Activated T-cell treated with anti-CD3 and anti-CD28 coated beads for 4 hours (primary cell): Measurements from ENCODE around the gene SLC39A3.

Experiments used
- DNase-seq: peaks from one replicate; pipeline ENCODE4 v3.0.0-alpha.2; 2020

SLC39A3 gene

DNA sequence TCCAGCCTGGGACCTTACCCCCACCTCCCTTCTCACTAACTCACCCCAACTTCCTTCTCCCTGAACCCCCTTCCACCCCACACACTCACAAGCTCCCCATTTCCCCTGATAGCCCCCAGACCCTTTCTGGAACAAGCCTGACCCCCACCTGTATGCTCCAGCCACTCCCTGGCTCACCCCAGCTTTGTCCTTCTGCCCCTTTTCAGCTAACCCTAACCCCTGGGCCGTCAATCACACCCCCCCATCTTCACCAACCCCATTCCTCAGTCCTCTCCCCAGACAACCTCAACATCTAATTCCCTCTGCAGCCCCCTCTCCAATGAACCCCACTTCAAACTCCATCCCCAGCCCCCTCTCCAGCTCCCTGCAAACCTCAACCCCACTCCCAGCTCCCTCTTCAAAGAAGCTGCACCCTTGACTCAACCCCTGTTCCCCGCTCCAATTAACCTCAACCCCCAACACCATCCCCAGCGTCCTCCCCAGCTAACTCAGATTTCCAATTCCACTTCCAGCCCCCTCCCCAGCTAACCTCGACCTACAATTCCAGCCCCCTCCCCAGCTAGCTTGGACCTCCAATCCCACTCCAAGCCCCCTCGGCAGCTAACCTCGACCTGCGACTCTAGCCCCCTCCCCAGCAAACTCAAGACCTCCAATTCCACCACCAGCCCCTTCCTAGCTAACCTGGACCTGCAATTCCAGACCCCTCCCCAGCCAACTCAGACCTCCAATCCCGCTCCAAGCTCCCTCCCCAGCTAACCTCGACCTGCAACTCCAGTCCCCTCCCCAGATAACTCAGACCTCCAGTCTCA, 38.3 kb downstream of the SLC39A3 start:
- no peak for DNase-seq

DNA sequence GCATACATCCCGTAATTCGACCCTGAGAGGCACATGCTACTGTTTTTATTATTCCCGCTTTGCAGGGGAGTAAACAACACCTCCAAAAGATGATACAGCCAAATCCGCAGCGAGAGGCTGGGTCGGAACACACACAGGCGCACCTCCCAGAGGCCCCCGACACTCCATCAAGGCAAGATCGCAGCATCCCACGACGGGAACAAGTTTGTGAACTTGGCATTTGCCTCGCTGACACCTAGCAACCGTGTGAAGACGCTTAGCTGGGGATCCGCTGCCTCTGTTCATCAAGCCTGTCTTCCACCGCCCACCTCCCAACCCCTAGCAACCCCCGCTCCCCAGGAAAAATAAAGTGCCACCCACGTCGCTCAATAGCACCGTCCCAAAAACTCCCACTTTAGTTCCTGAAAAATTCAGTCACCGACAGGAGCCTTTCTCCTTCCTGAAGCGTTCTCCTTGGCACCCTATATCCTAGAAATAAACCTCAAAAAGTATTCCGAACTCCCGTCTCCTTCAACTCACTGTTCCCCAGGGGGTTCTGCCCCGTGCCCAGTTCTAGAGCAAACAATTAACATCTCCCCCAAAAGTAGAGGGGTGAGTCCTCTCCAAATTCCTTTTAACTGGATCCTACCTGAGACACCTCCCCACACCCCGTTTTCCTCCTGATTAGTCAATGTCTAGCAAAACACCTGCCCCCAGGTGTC, 39.0 kb downstream of the SLC39A3 start:
- no peak for DNase-seq

DNA sequence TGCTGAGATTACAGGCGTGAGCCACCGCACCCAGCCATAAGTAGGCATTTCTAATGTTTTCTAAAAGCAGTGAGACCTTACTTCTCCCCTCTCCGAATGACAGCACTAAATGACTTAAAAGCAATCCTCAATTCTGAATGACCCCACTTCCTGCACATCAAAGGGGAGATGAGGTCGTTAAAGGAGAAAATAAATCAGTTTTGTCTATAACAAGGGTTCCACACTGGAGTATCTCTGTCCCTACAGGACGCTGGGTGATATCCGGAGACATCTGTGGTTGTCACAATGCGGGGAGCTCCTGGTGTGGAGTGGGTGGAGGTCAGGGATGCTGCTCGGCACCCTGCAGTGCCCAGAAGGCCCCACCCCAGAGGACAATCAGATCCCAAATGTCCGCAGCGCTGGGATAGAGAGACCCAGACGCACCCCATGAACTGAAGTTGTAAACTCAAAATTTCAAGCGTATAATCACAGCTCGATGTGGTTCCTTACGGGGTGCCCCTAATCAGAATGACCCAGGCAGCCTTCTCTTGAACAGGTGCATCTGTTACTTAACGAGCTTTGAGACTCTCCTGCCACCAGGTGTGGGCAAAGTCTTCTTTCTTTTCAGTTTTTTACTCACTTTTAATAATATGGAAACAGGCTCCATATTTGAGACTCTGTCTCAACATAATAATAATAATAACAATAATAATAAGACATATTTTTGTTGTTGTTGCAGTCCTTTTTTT, 40.2 kb downstream of the SLC39A3 start:
- DNase-seq: no peak

DNA sequence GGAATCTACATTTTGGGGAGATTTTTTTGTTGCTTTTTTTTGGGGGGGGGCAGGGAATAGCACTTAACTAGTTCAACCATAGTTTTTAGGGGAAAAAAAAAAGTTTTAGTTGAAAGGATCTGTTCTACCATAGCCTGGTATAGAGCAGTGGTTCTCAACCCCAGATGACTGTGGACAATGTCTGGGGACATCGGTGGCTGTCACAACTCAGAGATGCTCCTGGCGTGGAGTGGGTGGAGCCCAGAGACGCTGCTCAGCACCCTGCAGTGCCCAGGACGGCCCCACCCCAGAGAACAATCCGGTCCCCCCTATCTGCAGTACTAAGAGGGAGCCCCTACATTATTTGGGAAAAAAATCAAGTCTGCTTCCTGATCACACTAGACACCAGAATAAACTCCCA, 45.6 kb downstream of the SLC39A3 start:
- no peak for DNase-seq

DNA sequence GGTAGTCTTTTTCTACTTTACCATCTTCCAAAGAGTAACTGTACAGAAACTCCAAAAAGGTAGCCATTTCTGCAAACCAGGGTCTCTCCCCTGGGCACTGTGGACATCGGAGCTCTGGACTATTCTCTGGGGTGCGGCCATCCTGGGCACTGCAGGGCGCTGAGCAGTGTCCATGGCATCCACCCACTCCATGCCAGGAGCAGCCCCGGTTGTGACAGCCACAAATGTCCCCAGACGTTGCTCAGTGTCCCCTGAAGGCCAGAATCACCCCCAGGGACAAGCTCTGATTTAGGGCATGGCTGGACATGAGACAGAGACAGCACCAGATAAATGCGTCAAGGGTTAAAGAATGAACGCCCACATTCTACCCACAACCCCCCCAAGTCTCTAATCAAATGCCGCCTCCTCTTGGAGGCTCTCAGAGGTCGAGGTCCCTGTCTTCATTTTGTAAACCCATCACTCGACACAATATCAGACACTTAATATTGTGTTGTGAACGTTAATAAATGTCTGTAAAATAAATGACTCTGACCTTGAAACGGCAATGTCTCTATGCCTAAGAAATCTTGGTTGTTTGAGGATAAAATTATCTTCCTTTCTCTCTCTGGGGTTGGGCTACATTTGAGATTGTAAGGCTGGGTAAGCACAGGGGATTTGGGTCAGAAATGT, 46.2 kb downstream of the SLC39A3 start:
- no peak for DNase-seq

DNA sequence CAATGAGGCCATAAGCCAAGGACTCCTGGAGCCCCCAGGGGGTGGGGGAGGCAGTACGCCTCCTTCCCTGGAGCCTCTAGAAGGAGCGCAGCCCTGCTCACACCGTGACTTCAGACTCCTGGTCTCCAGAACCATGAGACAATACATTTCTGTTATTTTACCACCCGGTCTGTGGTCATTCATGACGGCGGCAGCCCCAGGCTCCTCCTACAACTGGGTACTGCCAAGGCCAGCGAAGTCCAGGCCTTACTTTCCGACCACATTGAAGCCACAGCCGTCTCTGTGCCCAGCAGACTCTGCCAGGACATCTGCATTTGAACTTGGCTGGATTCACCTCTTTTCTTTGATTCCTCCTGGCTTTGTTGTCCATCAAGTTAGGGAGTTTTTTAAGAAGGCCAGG, 47.9 kb downstream of the SLC39A3 start:
- no peak for DNase-seq

DNA sequence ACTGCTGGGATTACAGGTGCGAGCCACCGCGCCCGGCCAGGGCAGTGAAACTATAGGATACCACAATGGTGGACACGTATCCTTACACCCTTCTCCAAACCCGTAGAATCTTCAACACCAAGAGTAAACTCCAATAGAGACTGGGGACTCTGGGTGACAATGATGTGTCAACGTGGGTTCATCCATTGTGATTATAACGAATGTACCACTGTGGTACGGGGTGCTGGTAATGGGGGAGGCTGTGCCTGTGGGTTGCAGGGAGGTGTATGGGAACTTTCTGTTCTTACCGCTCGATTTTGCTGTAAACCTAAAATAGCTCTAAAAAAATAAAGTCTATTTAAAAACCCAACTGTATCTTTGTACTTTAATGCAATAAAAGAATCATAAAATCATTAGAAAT, 49.0 kb downstream of the SLC39A3 start:
- DNase-seq: no peak

DNA sequence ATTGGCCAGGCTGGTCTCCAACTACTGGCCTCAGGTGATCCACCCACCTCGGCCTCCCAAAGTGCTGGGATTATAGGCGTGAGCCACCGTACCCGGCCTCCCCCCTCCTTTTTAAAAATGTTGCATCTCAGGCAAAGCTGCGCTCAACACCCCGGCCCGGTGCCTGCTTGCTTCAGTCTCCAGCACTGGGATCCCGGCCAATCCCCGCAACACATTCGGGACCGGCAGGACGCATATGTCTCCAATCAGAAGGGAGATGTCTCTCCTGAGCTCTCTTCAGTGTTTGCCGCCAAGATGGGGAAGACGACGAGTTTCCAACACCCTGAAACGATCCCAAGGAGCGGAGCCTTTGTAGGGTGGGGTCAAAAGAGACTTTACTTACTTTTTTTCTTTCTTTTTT, 53.5 kb downstream of the SLC39A3 start:
- no peak for DNase-seq

DNA sequence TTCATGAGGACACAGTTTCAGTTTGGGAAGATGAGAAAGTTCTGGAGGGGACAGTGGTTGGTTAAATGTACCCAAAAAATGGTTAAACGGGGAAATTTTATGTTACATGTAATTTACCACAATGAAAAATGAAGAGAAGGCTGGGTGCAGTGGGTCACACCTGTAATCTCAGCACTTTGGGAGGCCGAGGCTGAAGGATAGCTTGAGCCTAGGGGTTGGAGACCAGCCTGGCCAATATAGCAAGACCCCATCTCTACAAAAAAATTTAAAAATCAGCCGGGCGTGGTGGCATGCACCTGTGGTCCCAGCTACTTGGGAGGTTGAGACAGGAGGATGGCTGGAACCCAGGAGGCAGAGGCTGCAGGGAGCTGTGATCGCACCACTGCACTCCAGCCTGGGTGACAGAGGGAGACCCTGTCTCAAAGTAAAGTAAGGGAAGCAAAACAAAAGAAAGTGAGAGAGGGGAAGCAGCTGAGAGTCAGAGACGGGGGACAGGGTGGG, 54.6 kb downstream of the SLC39A3 start:
- DNase-seq: no peak

DNA sequence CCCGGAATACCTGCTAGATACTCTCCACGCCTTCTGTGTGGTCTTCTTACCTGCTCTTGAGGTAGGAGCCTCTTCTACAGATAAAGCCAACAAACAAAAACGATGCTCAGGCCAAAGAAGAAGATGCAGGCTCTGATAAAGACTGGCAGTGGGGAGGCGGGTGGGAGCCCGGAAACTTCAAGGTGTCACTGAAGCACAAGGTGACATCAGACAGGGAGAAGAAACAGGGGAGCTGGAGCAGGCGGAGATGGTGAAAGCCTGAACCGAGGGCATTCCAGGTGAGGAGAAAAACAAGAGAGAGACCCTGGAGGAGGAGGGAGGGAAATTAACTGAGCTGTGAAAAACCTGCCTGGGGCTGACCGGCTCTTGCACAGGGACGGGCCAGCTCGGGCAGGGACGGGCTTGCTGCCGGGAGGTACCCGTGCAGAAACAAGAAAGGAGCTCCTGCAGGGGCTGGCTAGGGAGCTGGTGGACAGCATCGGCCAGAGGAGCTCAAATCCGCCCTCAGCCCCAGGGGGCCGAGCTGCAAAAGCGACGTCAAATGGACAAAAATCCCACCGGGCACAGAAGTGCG, 56.3 kb downstream of the SLC39A3 start:
- DNase-seq: no peak
